K562 (cell line): ENCODE data around the gene HERC5. TPM values are rescaled to one million over a fixed set of nuclear protein-coding genes. Genes with fewer than 3 reads are reported as not detected.

Experiments
- ATF6 ChIP-seq: sonication (generic); formaldehyde crosslinking; IDR thresholded peaks from 2 replicates; pipeline ENCODE4 v1.4.0; 2020; ENCODE audit warnings: mild to moderate bottlenecking, missing genetic modification reagents
- BCOR ChIP-seq: fragments of 450-650 bp; IDR thresholded peaks from 2 replicates; pipeline ENCODE4 v1.6.1; 2016
- E2F4 ChIP-seq: sonication (generic); formaldehyde crosslinking; IDR thresholded peaks from 2 replicates; pipeline ENCODE4 v1.8.0; 2022; ENCODE audit warnings: mild to moderate bottlenecking, low read depth, missing genetic modification reagents
- JUN ChIP-seq, 2 experiments: sonication (generic) in 1 of 2; formaldehyde crosslinking in 1 of 2; IDR thresholded peaks; 2 replicates each; pipeline versions ENCODE4 v1.6.1 to v1.8.0; 2012 to 2022; ENCODE audit warnings: borderline replicate concordance in 2 of 2, mild to moderate bottlenecking in 2 of 2, improper control_type of control experiment in 1 of 2, low read depth in 1 of 2, low read length in 1 of 2, missing genetic modification reagents in 1 of 2
- MYC ChIP-seq, 2 experiments: fragments of 250-450 bp in 1 of 2; sonication (Bioruptor Pico) in 1 of 2; IDR thresholded peaks; 2 replicates each; pipeline versions ENCODE4 v1.5.1 to v1.6.1; 2012 to 2021; ENCODE audit warnings: low read depth in 2 of 2, borderline replicate concordance in 1 of 2, improper control_type of control experiment in 1 of 2, low read length in 1 of 2, mild to moderate bottlenecking in 1 of 2, moderate library complexity in 1 of 2
- POLR2B ChIP-seq: fragments of 450-650 bp; IDR thresholded peaks from 2 replicates; pipeline ENCODE4 v1.6.1; 2018; ENCODE audit warnings: low read depth; ENCODE audit not compliant: partially characterized antibody
- PTRF ChIP-seq: fragments of 450-650 bp; IDR thresholded peaks from 2 replicates; pipeline ENCODE4 v1.6.1; 2016; ENCODE audit warnings: mild to moderate bottlenecking, missing genetic modification characterization, missing compliant biosample characterization
- RBM14 ChIP-seq: fragments of 200-400 bp; formaldehyde crosslinking; IDR thresholded peaks from 2 replicates; pipeline ENCODE4 v1.6.1; 2018; ENCODE audit warnings: low read depth, mild to moderate bottlenecking, low read length, moderate library complexity, borderline replicate concordance; ENCODE audit not compliant: insufficient read depth
- TAL1 ChIP-seq: fragments of 450-650 bp; IDR thresholded peaks from 2 replicates; pipeline ENCODE4 v1.6.1; 2016; ENCODE audit warnings: mild to moderate bottlenecking
- ZFP30 ChIP-seq: fragments of 250-450 bp; sonication (Bioruptor Pico); IDR thresholded peaks from 2 replicates; pipeline ENCODE4 v1.8.0; 2022; ENCODE audit warnings: moderate library complexity, mild to moderate bottlenecking, inconsistent platforms, borderline replicate concordance
- ZNF639 ChIP-seq, 2 experiments: fragments of 200-800 bp in 1 of 2; sonication (Bioruptor generic) in 1 of 2; sonication (generic) in 1 of 2; formaldehyde crosslinking in 1 of 2; IDR thresholded peaks in 1 of 2; conservative IDR thresholded peaks in 1 of 2; 2 replicates each; pipeline versions ENCODE4 v1.5.0 to v1.6.1; 2016 to 2020; ENCODE audit warnings: missing compliant biosample characterization in 1 of 2, missing genetic modification characterization in 1 of 2, missing genetic modification reagents in 1 of 2
- ZNF79 ChIP-seq: fragments of 250-450 bp; sonication (Bioruptor Pico); IDR thresholded peaks from 2 replicates; pipeline ENCODE4 v1.4.0; 2020; ENCODE audit warnings: low read depth, mild to moderate bottlenecking, moderate library complexity
- polyA plus RNA-seq, 8 experiments: library from polyadenylated mRNA; depleted of rRNA in 4 of 8; stranded (reverse) in 5 of 8; unstranded in 3 of 8; fragments of >200 nt; fragmentation: Nextera tagmentation in 2 of 8; fragmentation: Illumina TruSeq in 1 of 8; extraction: Ambion mirVana in 2 of 8; extraction: Trizol in 1 of 8; gene quantifications; 2 replicates each; pipeline versions ENCODE4 v1.2.1 to v1.2.3, GENCODE V29; 2011 to 2014; ENCODE audit warnings: inconsistent platforms in 1 of 8, missing spikeins in 1 of 8
- total RNA-seq, 7 experiments: library from RNA; depleted of rRNA in 6 of 7; stranded (reverse); fragments of >200 nt in 6 of 7; fragmentation: Illumina TruSeq in 2 of 7; extraction: Trizol in 2 of 7; gene quantifications; 2 replicates each; pipeline versions ENCODE4 v1.2.1 to v1.2.3, GENCODE V29; 2011 to 2021; ENCODE audit warnings: low replicate concordance in 1 of 7
- TF ChIP-seq, protein P1 (sequence below): fragments of 250-450 bp; sonication (Bioruptor Pico); IDR thresholded peaks from 2 replicates; pipeline ENCODE4 v1.4.0; 2020; ENCODE audit warnings: mild to moderate bottlenecking, moderate library complexity
- TF ChIP-seq, protein P2 (sequence below): fragments of 250-450 bp; sonication (Bioruptor Pico); IDR thresholded peaks from 2 replicates; pipeline ENCODE4 v1.8.0; 2022; ENCODE audit warnings: moderate library complexity, mild to moderate bottlenecking, inconsistent platforms

The HERC5 gene
- total and polyA plus RNA-seq, 9 of the 15 experiments (the other 6 are each of a cell fraction or from before 2014, with no cell fraction given): 0.18 TPM; not detected in 8

- TF ChIP-seq JUN (IDR thresholded peaks at IDR 0.05; ENCODE audit: borderline replicate concordance, low read depth, low read length) (peak; percentile 26; the same call in 1 of the 2 replicates), JUN (CRISPR knock-in tag; IDR thresholded peaks at IDR 0.05; ENCODE audit: borderline replicate concordance) (peak; percentile 55; the same call in 1 of the 2 replicates), RBM14 (no peak), ZNF79 (CRISPR knock-in tag) (no peak), PTRF (no peak), TAL1 (no peak), POLR2B (peak; percentile 77), E2F4 (0 out of 2 replicates have a peak, but pooled peaks have one; percentile 56), ZNF639 (CRISPR knock-in tag; conservative IDR thresholded peaks at IDR 0.05 in 1 of 2, IDR thresholded peaks at IDR 0.05 in 1 of 2) (peak in 1 of 2 experiments; percentile 43; a peak in 1 of 4 replicates), BCOR (no peak), ZFP30 (no peak), ATF6 (CRISPR knock-in tag) (no peak; the same call in 1 of the 2 replicates), MYC (IDR thresholded peaks at IDR 0.05; ENCODE audit: low read depth, low read length) (peak; percentile 95), MYC (CRISPR knock-in tag; IDR thresholded peaks at IDR 0.05; ENCODE audit: borderline replicate concordance, low read depth) (no peak)
- TF ChIP-seq, protein P1, sequence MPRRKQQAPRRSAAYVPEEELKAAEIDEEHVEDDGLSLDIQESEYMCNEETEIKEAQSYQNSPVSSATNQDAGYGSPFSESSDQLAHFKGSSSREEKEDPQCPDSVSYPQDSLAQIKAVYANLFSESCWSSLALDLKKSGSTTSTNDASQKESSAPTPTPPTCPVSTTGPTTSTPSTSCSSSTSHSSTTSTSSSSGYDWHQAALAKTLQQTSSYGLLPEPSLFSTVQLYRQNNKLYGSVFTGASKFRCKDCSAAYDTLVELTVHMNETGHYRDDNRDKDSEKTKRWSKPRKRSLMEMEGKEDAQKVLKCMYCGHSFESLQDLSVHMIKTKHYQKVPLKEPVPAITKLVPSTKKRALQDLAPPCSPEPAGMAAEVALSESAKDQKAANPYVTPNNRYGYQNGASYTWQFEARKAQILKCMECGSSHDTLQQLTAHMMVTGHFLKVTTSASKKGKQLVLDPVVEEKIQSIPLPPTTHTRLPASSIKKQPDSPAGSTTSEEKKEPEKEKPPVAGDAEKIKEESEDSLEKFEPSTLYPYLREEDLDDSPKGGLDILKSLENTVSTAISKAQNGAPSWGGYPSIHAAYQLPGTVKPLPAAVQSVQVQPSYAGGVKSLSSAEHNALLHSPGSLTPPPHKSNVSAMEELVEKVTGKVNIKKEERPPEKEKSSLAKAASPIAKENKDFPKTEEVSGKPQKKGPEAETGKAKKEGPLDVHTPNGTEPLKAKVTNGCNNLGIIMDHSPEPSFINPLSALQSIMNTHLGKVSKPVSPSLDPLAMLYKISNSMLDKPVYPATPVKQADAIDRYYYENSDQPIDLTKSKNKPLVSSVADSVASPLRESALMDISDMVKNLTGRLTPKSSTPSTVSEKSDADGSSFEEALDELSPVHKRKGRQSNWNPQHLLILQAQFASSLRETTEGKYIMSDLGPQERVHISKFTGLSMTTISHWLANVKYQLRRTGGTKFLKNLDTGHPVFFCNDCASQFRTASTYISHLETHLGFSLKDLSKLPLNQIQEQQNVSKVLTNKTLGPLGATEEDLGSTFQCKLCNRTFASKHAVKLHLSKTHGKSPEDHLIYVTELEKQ (CRISPR knock-in tag): no peak
- TF ChIP-seq, protein P2, sequence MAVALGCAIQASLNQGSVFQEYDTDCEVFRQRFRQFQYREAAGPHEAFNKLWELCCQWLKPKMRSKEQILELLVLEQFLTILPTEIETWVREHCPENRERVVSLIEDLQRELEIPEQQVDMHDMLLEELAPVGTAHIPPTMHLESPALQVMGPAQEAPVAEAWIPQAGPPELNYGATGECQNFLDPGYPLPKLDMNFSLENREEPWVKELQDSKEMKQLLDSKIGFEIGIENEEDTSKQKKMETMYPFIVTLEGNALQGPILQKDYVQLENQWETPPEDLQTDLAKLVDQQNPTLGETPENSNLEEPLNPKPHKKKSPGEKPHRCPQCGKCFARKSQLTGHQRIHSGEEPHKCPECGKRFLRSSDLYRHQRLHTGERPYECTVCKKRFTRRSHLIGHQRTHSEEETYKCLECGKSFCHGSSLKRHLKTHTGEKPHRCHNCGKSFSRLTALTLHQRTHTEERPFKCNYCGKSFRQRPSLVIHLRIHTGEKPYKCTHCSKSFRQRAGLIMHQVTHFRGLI (CRISPR knock-in tag): no peak
These were observed 66.6 kb downstream of the HERC5 start, which contains the start of gene PYURF (continued) for GRCh38 chr4:88523325-88524129.
